Measurements from ENCODE around the gene TMEM63A.

TMEM63A gene

GRCh38 chr1:225883616-225884265, 1.6 kb upstream of the TMEM63A start:
- no peak for DNase-seq

DNA sequence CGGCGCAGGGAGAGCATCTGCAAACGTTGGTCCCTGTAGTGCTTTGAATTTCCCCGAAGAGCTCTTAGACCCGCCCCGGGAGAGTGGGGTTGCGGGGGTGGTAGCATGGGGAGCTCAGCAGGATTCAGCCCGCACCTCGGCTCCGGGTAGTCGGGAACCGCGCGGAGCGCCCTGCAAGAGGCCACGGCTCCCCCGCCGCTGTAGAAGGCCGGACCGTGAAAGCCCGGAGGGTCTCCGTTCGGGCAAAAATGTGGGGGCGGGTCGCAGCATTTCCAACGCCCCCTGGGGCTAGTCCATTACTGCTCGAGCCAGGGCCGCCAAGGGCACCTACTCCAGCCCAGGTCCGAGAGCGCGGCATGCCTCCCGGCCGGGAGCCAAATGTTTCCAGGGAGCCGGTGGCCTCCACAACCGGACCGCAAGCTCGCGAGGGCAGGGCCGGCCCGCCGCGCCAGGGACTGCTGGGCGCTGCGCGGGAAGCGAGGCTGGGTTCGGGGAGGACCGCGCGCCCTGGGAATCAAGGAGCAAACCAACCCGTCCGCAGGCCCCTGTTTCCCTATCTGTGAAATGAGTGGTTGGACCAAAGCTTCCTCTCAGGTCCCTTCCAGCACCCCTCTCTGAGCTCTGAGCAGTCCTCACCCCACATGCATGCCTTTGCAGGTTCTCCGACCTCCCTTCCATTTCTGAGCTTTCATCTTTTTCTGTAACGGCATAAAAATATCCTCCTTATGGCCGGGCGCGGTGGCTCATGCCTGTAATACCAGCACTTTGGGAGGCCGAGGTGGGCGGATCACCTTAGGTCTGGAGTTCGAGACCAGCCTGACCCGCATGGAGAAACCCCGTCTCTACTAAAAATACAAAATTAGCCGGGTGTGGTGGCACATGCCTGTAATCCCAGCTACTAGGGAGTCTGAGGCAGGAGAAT, 775 bp upstream of the TMEM63A start:
- DNase-seq = peak; percentile 65

GRCh38 chr1:225881081-225881958, 860 bp downstream of the TMEM63A start:
- no peak for DNase-seq

- no peak for DNase-seq
These were observed 1.5 kb downstream of the TMEM63A start for GRCh38 chr1:225880636-225881035.

DNA sequence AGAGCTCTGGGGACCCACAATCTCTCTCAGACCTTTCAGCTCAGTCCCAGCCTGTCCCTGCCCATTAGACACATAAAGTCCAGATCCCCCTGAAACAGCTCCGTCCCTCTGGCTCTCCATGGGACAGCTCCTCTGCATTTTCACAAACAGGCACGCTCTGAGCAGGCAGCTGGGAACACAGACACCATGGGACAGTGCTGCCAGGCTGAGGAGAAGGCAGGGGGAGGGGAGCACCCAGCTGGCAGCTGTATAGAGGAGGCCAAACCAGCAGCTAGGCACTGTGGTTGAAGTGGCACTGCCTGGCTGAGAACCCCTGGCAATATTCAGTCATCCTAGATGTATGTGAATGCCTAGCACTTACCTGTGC, 2.0 kb downstream of the TMEM63A start:
- no peak for DNase-seq

DNA sequence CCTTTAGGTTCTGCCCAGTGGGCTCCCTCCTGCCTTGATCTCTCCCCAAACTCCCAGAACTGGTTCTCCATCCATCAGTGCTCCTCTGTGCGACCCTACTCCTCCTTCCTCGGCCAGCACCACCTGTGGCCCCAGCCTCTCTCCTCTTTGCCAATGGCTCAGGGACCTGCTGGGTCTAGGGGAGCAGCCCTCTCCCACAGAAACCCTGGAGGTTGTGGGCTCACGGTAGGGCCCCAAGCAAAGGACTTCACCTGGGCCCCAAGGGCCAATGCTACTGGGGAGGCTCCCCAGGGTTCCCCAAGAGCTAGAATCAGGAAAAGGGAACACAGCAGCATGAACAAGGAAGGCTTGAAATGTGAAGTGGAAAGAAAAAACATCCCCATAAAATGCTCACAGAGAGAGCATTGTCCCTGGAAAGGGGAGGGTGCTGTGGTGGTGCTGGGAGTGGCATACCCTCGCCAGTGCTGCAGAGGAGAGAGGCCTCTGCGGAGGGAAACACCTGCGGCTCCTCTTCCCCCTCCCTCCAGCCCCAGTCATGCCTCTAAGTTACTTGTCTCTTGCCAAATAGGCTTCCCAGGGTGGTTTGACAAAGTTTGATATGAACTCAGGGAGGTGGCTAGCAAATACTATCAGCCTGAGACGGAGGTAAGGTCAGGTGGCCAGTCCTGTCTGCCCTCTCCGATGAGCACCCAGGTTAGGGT, 2.5 kb downstream of the TMEM63A start:
- no peak for DNase-seq

- DNase-seq = no peak
These were observed 3.9 kb downstream of the TMEM63A start for GRCh38 chr1:225878282-225878681.

GRCh38 chr1:225877580-225877979, 4.6 kb downstream of the TMEM63A start:
- peak; percentile 61 for DNase-seq

- no peak for DNase-seq
These were observed 5.2 kb downstream of the TMEM63A start for GRCh38 chr1:225876900-225877510.

DNA sequence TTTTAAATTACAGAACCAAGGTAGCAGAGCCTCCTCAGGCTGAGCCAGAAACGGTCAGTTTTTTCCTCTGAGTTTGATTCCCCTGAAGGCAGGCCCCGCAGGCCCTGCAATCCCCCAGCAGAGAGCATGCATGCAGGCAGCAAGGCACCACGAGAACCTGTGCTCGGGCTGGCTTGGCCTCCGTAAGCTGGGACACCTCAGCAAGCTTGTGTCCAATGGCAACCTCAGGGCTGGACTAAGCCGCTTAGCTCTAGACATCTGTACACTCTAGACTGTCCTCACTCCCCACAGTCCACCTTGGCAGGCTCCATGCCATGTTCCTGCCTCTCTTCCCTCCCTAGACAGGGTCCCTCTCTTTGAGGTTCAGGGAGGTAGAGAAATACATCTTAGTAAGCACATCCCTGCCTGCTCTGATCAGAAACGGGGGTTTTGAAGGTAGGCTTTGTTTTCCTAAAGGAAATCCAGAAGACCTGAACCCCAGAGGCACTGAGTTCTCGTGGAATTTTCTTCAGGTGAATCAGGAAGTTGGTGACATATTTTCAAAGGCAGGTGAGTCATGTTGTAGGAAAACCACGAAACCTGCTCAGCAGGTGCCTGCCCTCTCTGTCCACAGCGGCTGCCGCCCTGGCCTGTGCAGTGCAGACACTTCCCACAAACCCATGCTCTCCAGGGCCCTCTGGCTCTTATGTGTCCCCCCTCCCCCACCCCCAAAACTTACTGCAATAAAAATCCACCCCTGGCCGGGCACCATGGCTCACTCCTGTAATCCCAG, 7.0 kb downstream of the TMEM63A start:
- DNase-seq = no peak

- no peak for DNase-seq
These were observed 7.7 kb downstream of the TMEM63A start for GRCh38 chr1:225874431-225874830.

- DNase-seq = no peak
These were observed 8.8 kb downstream of the TMEM63A start for GRCh38 chr1:225873281-225873850.

DNA sequence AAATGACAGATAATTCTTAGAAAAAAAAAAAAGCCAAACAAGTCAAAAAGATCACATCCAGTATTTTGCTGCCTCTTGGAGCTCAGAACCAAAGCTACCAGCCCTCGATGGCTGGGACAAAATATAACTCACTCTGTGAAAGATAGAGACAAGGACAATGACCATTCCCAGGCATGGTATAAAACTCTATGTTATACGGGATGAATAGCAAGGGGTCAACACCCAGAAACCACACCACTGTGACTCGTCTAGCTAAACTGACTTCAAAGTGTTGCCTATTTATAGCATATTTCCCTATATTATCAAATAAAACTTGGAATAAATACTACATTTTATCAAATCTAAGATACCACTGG, 10.1 kb downstream of the TMEM63A start:
- no peak for DNase-seq

DNA sequence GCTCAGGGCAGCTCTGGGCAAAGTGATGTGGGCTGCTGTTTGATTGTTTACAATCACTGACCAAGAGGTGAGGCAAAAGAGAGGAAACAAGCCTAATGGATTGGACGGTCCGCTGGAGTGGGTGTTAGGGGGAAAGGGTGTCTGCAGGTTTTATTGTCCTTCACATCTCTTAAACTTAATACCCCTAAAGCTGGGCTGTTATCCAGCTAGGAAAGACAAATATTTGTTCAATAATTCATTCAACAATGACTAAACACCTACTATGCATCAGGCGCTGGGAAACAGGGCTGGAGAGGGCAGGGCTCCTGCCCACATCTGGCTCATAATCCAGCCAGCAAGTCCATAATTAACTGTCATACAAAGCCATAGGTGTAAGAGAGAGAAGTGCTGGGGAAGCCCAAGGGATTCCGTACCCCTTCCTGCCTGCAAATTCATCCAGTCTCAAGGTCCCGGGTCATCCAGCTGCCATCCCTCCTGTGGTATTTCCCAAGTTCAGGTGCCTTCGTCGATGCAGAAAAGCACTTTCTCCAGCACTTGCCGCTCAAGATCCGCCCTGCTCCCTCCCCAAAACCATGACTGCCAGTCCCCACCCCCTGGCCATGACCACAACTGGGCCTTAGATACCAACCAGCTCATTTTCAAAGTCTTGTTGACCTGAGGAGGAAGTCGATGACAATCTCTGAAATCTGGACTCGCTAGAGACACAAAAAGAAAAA, 10.7 kb downstream of the TMEM63A start:
- no peak for DNase-seq

- no peak for DNase-seq
These were observed 11.3 kb downstream of the TMEM63A start for GRCh38 chr1:225870911-225871310.

GRCh38 chr1:225868631-225869330, 13.4 kb downstream of the TMEM63A start:
- DNase-seq = no peak

GRCh38 chr1:225866981-225867380, 15.2 kb downstream of the TMEM63A start:
- no peak for DNase-seq

GRCh38 chr1:225866061-225866837, 15.9 kb downstream of the TMEM63A start:
- no peak for DNase-seq

GRCh38 chr1:225865514-225865913, 16.7 kb downstream of the TMEM63A start:
- DNase-seq = no peak

All from left hindlimb (tissue), 1 donor.